ENCODE results near the gene FOXC1. TPM values are rescaled to one million over a fixed set of nuclear protein-coding genes. Genes with fewer than 3 reads are reported as not detected.

Gene FOXC1
- total RNA-seq, 1 experiment from 2014 or later: 40.7 TPM

DNA sequence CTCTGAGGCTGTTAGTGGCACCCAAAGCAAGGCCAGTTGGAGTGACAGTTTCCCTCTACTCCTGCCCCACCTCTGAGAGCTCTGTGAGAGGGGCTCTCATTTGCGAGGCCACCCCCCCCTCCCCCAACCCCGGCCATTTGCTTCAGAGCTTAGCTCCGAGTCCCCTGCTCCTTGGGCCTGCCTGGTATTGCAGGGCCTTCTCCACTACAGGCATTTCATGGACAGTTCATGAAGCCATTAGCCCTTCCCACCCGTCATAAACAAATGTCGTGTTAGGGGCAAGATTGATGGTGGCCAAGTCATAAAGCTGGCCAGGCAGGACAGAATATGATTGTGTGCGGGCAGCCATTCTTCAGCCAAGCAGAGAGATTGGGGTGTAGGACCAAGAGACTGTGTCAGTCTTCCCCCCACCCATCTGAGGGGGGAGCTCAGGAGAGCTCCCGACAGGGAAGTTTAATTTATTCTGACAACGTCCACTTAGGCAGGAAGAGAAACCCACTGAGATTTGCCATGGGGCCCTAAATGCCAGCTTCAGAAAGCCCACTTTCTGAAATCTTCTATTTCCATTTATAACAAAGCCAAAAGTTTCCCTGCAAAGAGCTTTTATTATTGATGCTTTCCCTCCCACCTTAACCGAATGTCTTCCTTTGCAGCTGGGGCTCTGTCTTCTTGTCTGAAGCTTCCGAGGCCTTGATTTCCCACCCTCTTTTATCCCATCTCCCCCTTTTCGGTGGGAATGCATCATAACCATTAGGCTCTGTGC lies 7.2 kb downstream of the FOXC1 start (continued):
- TF ChIP-seq, protein P1, sequence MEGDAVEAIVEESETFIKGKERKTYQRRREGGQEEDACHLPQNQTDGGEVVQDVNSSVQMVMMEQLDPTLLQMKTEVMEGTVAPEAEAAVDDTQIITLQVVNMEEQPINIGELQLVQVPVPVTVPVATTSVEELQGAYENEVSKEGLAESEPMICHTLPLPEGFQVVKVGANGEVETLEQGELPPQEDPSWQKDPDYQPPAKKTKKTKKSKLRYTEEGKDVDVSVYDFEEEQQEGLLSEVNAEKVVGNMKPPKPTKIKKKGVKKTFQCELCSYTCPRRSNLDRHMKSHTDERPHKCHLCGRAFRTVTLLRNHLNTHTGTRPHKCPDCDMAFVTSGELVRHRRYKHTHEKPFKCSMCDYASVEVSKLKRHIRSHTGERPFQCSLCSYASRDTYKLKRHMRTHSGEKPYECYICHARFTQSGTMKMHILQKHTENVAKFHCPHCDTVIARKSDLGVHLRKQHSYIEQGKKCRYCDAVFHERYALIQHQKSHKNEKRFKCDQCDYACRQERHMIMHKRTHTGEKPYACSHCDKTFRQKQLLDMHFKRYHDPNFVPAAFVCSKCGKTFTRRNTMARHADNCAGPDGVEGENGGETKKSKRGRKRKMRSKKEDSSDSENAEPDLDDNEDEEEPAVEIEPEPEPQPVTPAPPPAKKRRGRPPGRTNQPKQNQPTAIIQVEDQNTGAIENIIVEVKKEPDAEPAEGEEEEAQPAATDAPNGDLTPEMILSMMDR (IDR thresholded peaks at IDR 0.05 in 2 of 3, conservative IDR thresholded peaks at IDR 0.05 in 1 of 3; ENCODE audit: borderline replicate concordance in 1 of 3, insufficient read depth in 1 of 3, low read depth in 2 of 3, low read length in 2 of 3): no peak

DNA sequence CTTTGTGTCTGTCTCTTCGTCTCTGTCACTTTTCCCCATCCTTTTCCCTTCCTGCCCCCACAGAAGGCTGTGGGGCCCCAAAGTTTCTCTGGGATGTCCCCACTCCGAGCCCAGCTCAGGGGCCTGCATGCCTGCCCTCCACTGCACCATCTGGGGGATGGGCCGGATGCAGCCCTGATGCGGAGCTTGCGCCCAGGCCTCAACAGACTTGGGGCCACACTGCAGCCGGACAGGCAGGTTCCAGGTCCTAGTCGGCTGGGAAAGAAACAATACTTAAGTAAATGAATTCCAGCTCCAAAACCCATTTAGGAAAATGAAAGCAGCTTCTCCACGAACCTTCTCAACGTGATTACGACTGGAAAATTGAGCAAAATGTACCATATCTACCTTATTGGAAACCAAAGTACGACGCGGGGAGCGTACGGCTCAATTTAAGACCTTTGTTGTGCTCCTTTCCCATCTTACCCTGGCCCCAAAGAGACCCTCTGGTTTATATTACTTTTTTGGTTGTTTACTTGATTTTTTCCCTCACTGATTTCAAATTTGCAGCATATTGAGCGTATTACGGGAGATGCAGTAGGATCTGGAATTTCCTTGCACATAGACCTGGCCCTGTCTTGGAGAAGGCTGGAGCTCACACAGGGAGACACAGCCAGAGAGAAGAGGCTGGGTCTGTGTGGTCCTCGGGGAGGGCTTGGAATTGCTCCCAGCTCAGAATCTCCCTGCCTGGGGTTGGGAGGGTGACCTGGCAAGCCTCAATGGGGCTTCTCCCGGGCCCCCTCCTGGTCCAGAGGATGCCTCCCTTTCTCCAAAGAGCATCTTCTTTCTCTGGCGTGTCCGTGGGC lies 8.0 kb downstream of the FOXC1 start:
- intact Hi-C loops (cut with micrococcal nuclease): no loop called here
- ATAC-seq (no peak), DNase-seq (ENCODE audit: low read depth, low spot score) (no peak)
- H3K4me2 ChIP-seq (ENCODE audit: low read length): no peak overlapping the region
- no peak overlapping the region for H3K27ac ChIP-seq (ENCODE audit: low read depth, low read length)
- RAD21 ChIA-PET (ENCODE audit: low non-redundant PET in 1 of 2, low total read pairs in 2 of 2, uncharacterized antibody in 2 of 2, unreplicated experiment in 2 of 2): interaction anchor here in 1 of 2 experiments (1.1 kb wide), 1 partner anchor 67 kb away, joined by 3 read pairs; no protein-coding TSS in a partner anchor
- no TSS peak for BruUV-seq (replicated peaks)
- H3K79me2 ChIP-seq (ENCODE audit: insufficient read depth, low read length): peaks cover 19% of the 10 kb centered on the region
- H3K9ac ChIP-seq (ENCODE audit: low read length): no peak overlapping the region
- H3K36me3 ChIP-seq (ENCODE audit: control insufficient read depth in 1 of 2, insufficient read depth in 2 of 2, low read length in 2 of 2): 0 out of 4 replicates have a peak, but pooled peaks cover 0 to under 1% of the 10 kb centered on the region in 2 experiments
- POLR2A ChIA-PET: no interaction called here
- no peaks in the 10 kb centered on the region for H3K9me3 ChIP-seq (ENCODE audit: control insufficient read depth in 1 of 2, insufficient read depth in 1 of 2, low read depth in 1 of 2, low read length in 2 of 2)
- H3K4me3 ChIP-seq (replicated peaks in 1 of 2; ENCODE audit: low read depth in 1 of 2, low read length in 2 of 2): no peak overlapping the region
- no peak for TF ChIP-seq POLR2A (IDR thresholded peaks at IDR 0.05; ENCODE audit: borderline replicate concordance, extremely low read depth, insufficient read depth, insufficient read length)
- no peak for TF ChIP-seq ZFX (IDR thresholded peaks at IDR 0.05)
- TF ChIP-seq RAD21 (IDR thresholded peaks at IDR 0.05; ENCODE audit: low read depth): no peak
- no peak for TF ChIP-seq SRF (IDR thresholded peaks at IDR 0.05; ENCODE audit: low read depth)
- H3K9me2 ChIP-seq (ENCODE audit: insufficient read depth): no peaks in the 10 kb centered on the region
- 0 out of 2 replicates have a peak, but pooled peaks cover 2% of the 10 kb centered on the region for H4K20me1 ChIP-seq (ENCODE audit: insufficient read depth)
- H2AFZ ChIP-seq (ENCODE audit: low read depth, low read length, poor library complexity, severe bottlenecking): no peak overlapping the region
- H3K4me1 ChIP-seq (ENCODE audit: control insufficient read depth in 1 of 2, insufficient read depth in 2 of 2, low read length in 2 of 2): peaks cover 5% of the 10 kb centered on the region in 2 experiments; a peak in 3 of 4 replicates
- H3K27me3 ChIP-seq (ENCODE audit: insufficient read depth, low read length): no peaks in the 10 kb centered on the region
- CTCF ChIA-PET: no interaction called here

Data from HCT116 (cell line).